ENCODE data around the gene DDX25. TPM values are rescaled to one million over a fixed set of nuclear protein-coding genes. Genes with fewer than 3 reads are reported as not detected.

DDX25 gene
- total and polyA plus RNA-seq, 2 of the 4 experiments (the other 2 are of a cell fraction), result under 0.01 TPM; not detected in 1

DNA sequence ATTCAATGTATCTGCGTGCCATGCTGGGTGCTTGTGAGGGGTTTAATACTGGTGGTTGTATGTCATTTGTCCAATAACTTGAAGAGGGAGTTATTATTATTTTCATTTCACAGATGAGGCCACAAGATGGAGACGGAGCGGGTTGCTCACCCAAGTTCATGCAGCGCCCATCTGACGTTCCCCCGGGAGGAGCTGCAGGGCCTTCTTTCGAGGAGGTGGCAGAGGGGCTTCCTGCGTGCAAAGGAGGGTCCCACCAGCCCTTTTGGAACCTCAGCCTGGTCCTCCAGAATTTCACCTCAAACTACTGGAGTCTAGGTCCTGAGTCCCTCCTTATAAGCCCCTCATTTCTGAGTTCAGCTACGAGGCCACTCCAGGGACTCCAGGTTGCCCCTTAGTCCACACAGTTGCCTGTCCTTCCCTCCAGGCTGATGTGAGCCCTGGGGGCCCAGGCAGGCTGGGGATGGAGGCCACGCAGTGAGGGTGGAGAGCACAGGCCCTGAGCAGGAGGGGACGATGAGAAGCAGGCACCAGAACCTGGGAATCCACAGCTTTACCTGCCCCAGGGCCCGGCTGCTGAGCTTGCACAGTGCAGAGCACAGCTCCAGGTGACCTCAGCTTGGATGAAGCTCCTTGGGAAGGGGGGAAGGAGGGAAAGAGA lies 38.6 kb downstream of the DDX25 start:
- no peaks in the 10 kb centered on the region for H3K4me1 ChIP-seq (ENCODE audit: control insufficient read depth, insufficient read depth, low read length)
- H3K18ac ChIP-seq (ENCODE audit: low read depth, low read length), result no peak overlapping the region
- in situ Hi-C loops (cut with MboI; ENCODE audit: low sequenced_read_pairs), result no loop called here
- no peaks in the 10 kb centered on the region for H3K79me1 ChIP-seq (ENCODE audit: low read depth in 1 of 2, low read length in 2 of 2)
- H4K20me1 ChIP-seq (ENCODE audit: insufficient read depth, low read length), result no peaks in the 10 kb centered on the region
- no peak overlapping the region for H2BK120ac ChIP-seq (ENCODE audit: low read depth, low read length)
- no peak overlapping the region for H2BK5ac ChIP-seq (ENCODE audit: low read depth, low read length, poor library complexity, severe bottlenecking)
- H3K9me3 ChIP-seq (ENCODE audit: control insufficient read depth, insufficient read depth, low read length), result no peaks in the 10 kb centered on the region
- no peak overlapping the region for H3K4me2 ChIP-seq (ENCODE audit: low read depth, low read length)
- H4K8ac ChIP-seq (ENCODE audit: low read depth in 2 of 2, low read length in 2 of 2), result no peak overlapping the region
- ATAC-seq (ENCODE audit: low read depth), result no peak
- intact Hi-C loops (cut with micrococcal nuclease), result loop anchor here (1.0 kb wide), 1 partner anchor 251 kb away; no protein-coding TSS in a partner anchor
- no peak overlapping the region for H3K23ac ChIP-seq (ENCODE audit: low read depth, low read length)
- H4K5ac ChIP-seq (ENCODE audit: low read depth, low read length), result no peak overlapping the region
- peaks cover 20% of the 10 kb centered on the region; the same call in 1 of the 2 replicates for H3K27me3 ChIP-seq (ENCODE audit: control insufficient read depth, insufficient read depth, low read length)
- H3K27ac ChIP-seq (ENCODE audit: insufficient read depth, low read length), result no peak overlapping the region
- TF ChIP-seq SMC3 (IDR thresholded peaks at IDR 0.05; ENCODE audit: low read depth, low read length) (no peak), RFX5 (IDR thresholded peaks at IDR 0.05; ENCODE audit: low read depth, low read length) (no peak), FOS (IDR thresholded peaks at IDR 0.05; ENCODE audit: low read depth, low read length) (no peak), MXI1 (IDR thresholded peaks at IDR 0.05; ENCODE audit: borderline replicate concordance, low read depth, low read length) (no peak), POLR2A (IDR thresholded peaks at IDR 0.05; ENCODE audit: low read depth, low read length) (no peak), NFE2L2 (IDR thresholded peaks at IDR 0.05; ENCODE audit: low read depth, low read length) (no peak), RAD21 (IDR thresholded peaks at IDR 0.05; ENCODE audit: low read length) (no peak), CHD1 (IDR thresholded peaks at IDR 0.05; ENCODE audit: low read depth, low read length) (no peak), CEBPB (IDR thresholded peaks at IDR 0.05; ENCODE audit: low read depth, low read length) (no peak), MAFK (IDR thresholded peaks at IDR 0.05; ENCODE audit: low read depth, low read length) (no peak), MAZ (IDR thresholded peaks at IDR 0.05; ENCODE audit: borderline replicate concordance, low read depth, low read length) (no peak), RCOR1 (IDR thresholded peaks at IDR 0.05; ENCODE audit: insufficient replicate concordance, low read length) (no peak), BHLHE40 (IDR thresholded peaks at IDR 0.05; ENCODE audit: low read depth, low read length) (no peak)
- TF ChIP-seq, protein P1, sequence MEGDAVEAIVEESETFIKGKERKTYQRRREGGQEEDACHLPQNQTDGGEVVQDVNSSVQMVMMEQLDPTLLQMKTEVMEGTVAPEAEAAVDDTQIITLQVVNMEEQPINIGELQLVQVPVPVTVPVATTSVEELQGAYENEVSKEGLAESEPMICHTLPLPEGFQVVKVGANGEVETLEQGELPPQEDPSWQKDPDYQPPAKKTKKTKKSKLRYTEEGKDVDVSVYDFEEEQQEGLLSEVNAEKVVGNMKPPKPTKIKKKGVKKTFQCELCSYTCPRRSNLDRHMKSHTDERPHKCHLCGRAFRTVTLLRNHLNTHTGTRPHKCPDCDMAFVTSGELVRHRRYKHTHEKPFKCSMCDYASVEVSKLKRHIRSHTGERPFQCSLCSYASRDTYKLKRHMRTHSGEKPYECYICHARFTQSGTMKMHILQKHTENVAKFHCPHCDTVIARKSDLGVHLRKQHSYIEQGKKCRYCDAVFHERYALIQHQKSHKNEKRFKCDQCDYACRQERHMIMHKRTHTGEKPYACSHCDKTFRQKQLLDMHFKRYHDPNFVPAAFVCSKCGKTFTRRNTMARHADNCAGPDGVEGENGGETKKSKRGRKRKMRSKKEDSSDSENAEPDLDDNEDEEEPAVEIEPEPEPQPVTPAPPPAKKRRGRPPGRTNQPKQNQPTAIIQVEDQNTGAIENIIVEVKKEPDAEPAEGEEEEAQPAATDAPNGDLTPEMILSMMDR (conservative IDR thresholded peaks at IDR 0.05; ENCODE audit: low read depth, low read length), result no peak
- TF ChIP-seq, protein P2, sequence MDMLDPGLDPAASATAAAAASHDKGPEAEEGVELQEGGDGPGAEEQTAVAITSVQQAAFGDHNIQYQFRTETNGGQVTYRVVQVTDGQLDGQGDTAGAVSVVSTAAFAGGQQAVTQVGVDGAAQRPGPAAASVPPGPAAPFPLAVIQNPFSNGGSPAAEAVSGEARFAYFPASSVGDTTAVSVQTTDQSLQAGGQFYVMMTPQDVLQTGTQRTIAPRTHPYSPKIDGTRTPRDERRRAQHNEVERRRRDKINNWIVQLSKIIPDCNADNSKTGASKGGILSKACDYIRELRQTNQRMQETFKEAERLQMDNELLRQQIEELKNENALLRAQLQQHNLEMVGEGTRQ (IDR thresholded peaks at IDR 0.05; ENCODE audit: low read depth, low read length), result no peak
- TF ChIP-seq, protein P3, sequence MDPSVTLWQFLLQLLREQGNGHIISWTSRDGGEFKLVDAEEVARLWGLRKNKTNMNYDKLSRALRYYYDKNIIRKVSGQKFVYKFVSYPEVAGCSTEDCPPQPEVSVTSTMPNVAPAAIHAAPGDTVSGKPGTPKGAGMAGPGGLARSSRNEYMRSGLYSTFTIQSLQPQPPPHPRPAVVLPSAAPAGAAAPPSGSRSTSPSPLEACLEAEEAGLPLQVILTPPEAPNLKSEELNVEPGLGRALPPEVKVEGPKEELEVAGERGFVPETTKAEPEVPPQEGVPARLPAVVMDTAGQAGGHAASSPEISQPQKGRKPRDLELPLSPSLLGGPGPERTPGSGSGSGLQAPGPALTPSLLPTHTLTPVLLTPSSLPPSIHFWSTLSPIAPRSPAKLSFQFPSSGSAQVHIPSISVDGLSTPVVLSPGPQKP (IDR thresholded peaks at IDR 0.05; ENCODE audit: borderline replicate concordance, low read depth, low read length), result no peak
- H2BK20ac ChIP-seq (ENCODE audit: low read depth, low read length), result no peak overlapping the region
- DNase-seq, result no peak
- no peak overlapping the region for H3K4ac ChIP-seq (ENCODE audit: low read depth, low read length)
- H3K9ac ChIP-seq (ENCODE audit: low read depth, low read length), result no peak overlapping the region
- H2AK5ac ChIP-seq (ENCODE audit: low read depth, low read length), result no peak overlapping the region
- H3K4me3 ChIP-seq (ENCODE audit: insufficient read depth, low read depth, low read length), result no peak overlapping the region
- dilution Hi-C loops (cut with HindIII; ENCODE audit: low sequenced_read_pairs, unreplicated experiment), result no loop called here
- H2BK15ac ChIP-seq (ENCODE audit: low read depth, low read length), result no peak overlapping the region
- H3K56ac ChIP-seq (ENCODE audit: extremely low read depth, insufficient read depth, low read length), result no peak overlapping the region
- no peak overlapping the region for H2AFZ ChIP-seq (replicated peaks; ENCODE audit: low read length, poor library complexity)
- POLR2A ChIA-PET (ENCODE audit: unreplicated experiment), result no interaction called here
- no TSS peak for BruUV-seq (replicated peaks)
- H3K36me3 ChIP-seq (ENCODE audit: control insufficient read depth, insufficient read depth, low read length), result no peaks in the 10 kb centered on the region
- H3K9me1 ChIP-seq (ENCODE audit: insufficient read depth, low read length), result no peaks in the 10 kb centered on the region
- H2AK9ac ChIP-seq (replicated peaks; ENCODE audit: low read depth, low read length, poor library complexity), result no peak overlapping the region
- no peak overlapping the region for H4K91ac ChIP-seq (ENCODE audit: insufficient read depth, low read depth, low read length)
- CTCF ChIA-PET, result interaction anchor here (1.1 kb wide), 1 partner anchor 14 kb away, joined by 3 read pairs; no protein-coding TSS in a partner anchor
- no peak overlapping the region for H3K14ac ChIP-seq (replicated peaks; ENCODE audit: low read depth, low read length)
- 82% methylated on average over 5 of the region's 12 CpGs; no CpG with 5 or more reads in 1 of the 2 experiments for WGBS, 2 experiments (ENCODE audit: extremely low coverage in 2 of 2, insufficient read length in 1 of 2)

All from IMR-90 (cell line).